Hematopoietic multipotent progenitor cell treated with erythropoietin and hydrocortisone succinate and interleukin-3 and kit ligand, for 17 days (in vitro differentiated cells): ENCODE measurements around the gene ZNF584.

ENCODE experiments used
- DNase-seq: peaks from one replicate; pipeline ENCODE4 v3.0.0-alpha.2; 2015; ENCODE audit warnings: low spot score

The ZNF584 gene

GRCh38 chr19:58466089-58466759 is 57.8 kb downstream of the ZNF584 start:
- DNase-seq, result no peak

- peak; percentile 99 for DNase-seq
Measured at GRCh38 chr19:58466760-58467589, 58.5 kb downstream of the ZNF584 start, which contains the start of gene ZNF324. TSS of gene ZNF324 (plus strand) at chr19:58467080. CDS start at chr19:58469186, 2,106 bp downstream.
